HepG2 (cell line): ENCODE data around the gene KCTD19. TPM values are rescaled to one million over a fixed set of nuclear protein-coding genes. Genes with fewer than 3 reads are reported as not detected.

Source experiments
- AGO1 ChIP-seq: fragments of 200-400 bp; formaldehyde crosslinking; IDR thresholded peaks from 2 replicates; pipeline ENCODE4 v1.6.1; 2017; ENCODE audit warnings: mild to moderate bottlenecking, low read depth, low read length, moderate library complexity; ENCODE audit not compliant: poor library complexity, severe bottlenecking
- FOXO4 ChIP-seq: sonication (generic); formaldehyde crosslinking; conservative IDR thresholded peaks from 2 replicates; pipeline ENCODE4 v1.8.1; 2023; ENCODE audit warnings: missing genetic modification reagents
- HMG20B ChIP-seq: conservative IDR thresholded peaks from 2 replicates; pipeline ENCODE4 v1.6.1; 2016; ENCODE audit warnings: missing genetic modification reagents, missing compliant biosample characterization
- MED13 ChIP-seq: sonication (generic); formaldehyde crosslinking; IDR thresholded peaks from 2 replicates; pipeline ENCODE4 v1.5.0; 2020; ENCODE audit warnings: missing genetic modification reagents
- NAIF1 ChIP-seq: sonication (generic); formaldehyde crosslinking; IDR thresholded peaks from 2 replicates; pipeline ENCODE4 v1.5.0; 2020; ENCODE audit warnings: mild to moderate bottlenecking, missing genetic modification reagents, borderline replicate concordance
- NFAT5 ChIP-seq: sonication (generic); formaldehyde crosslinking; IDR thresholded peaks from 2 replicates; pipeline ENCODE4 v1.4.0; 2020; ENCODE audit warnings: missing genetic modification reagents
- SNAI1 ChIP-seq: sonication (generic); formaldehyde crosslinking; IDR thresholded peaks from 2 replicates; pipeline ENCODE4 v1.5.0; 2020; ENCODE audit warnings: mild to moderate bottlenecking, missing genetic modification reagents, borderline replicate concordance
- SNAPC2 ChIP-seq: sonication (generic); formaldehyde crosslinking; IDR thresholded peaks from 2 replicates; pipeline ENCODE4 v1.8.1; 2022; ENCODE audit warnings: mild to moderate bottlenecking, missing genetic modification reagents
- ZBTB25 ChIP-seq: IDR thresholded peaks from 2 replicates; pipeline ENCODE4 v1.6.1; 2018; ENCODE audit warnings: missing genetic modification reagents
- ZBTB46 ChIP-seq: sonication (generic); formaldehyde crosslinking; IDR thresholded peaks from 2 replicates; pipeline ENCODE4 v1.4.0; 2020; ENCODE audit warnings: mild to moderate bottlenecking, missing genetic modification reagents, borderline replicate concordance
- ZFP36L2 ChIP-seq: sonication (generic); formaldehyde crosslinking; IDR thresholded peaks from 2 replicates; pipeline ENCODE4 v1.4.0; 2020; ENCODE audit warnings: missing genetic modification reagents
- ZNF205 ChIP-seq: IDR thresholded peaks from 2 replicates; pipeline ENCODE4 v1.6.1; 2018; ENCODE audit warnings: missing biosample characterization, missing genetic modification reagents
- ZNF3 ChIP-seq: IDR thresholded peaks from 2 replicates; pipeline ENCODE4 v1.7.0; 2017; ENCODE audit warnings: inconsistent platforms
- ZNF350 ChIP-seq: sonication (generic); formaldehyde crosslinking; IDR thresholded peaks from 2 replicates; pipeline ENCODE4 v1.4.0; 2020; ENCODE audit warnings: mild to moderate bottlenecking, low read depth, missing genetic modification reagents, borderline replicate concordance
- ZNF510 ChIP-seq: sonication (generic); formaldehyde crosslinking; IDR thresholded peaks from 2 replicates; pipeline ENCODE4 v1.4.0; 2020; ENCODE audit warnings: low read depth, mild to moderate bottlenecking, missing genetic modification reagents
- ZNF660 ChIP-seq: sonication (generic); formaldehyde crosslinking; IDR thresholded peaks from 2 replicates; pipeline ENCODE4 v1.5.1; 2020; ENCODE audit warnings: mild to moderate bottlenecking, low read depth, missing genetic modification reagents, borderline replicate concordance
- ZNF710 ChIP-seq: sonication (generic); formaldehyde crosslinking; IDR thresholded peaks from 2 replicates; pipeline ENCODE4 v1.5.0; 2020; ENCODE audit warnings: mild to moderate bottlenecking, missing genetic modification reagents, borderline replicate concordance
- polyA plus RNA-seq, 8 experiments: library from polyadenylated mRNA; depleted of rRNA in 3 of 8; stranded (reverse) in 7 of 8; unstranded in 1 of 8; fragments of >200 nt; fragmentation: Illumina TruSeq in 4 of 8; extraction: Trizol in 4 of 8; gene quantifications; 2 replicates each; pipeline versions ENCODE4 v1.2.1 to v1.2.3, GENCODE V29; 2011 to 2016; ENCODE audit warnings: low read depth in 4 of 8, missing spikeins in 1 of 8, mixed read lengths in 1 of 8; ENCODE audit not compliant: insufficient read depth in 1 of 8
- total RNA-seq, 5 experiments: library from RNA; depleted of rRNA; stranded (reverse); fragments of >200 nt; fragmentation: Illumina TruSeq; extraction: Trizol; gene quantifications; 2 replicates each; pipeline ENCODE4 v1.2.3, GENCODE V29; 2016; ENCODE audit warnings: low read depth in 1 of 5

KCTD19 gene
- total and polyA plus RNA-seq, 2 of the 13 experiments (the other 11 are each of a cell fraction or from before 2014, with no cell fraction given) = not detected

GRCh38 chr16:67246081-67246755 lies 80.3 kb downstream of the KCTD19 start (continued):
- TF ChIP-seq NFAT5 = 0 out of 2 replicates have a peak, but pooled peaks have one; percentile 39
- TF ChIP-seq ZBTB25 = peak; percentile 80; the same call in 1 of the 2 replicates
- peak; percentile 74; the same call in 1 of the 2 replicates for TF ChIP-seq FOXO4 (CRISPR knock-in tag)
- no peak for TF ChIP-seq ZNF3 (CRISPR knock-in tag)
- TF ChIP-seq HMG20B (CRISPR knock-in tag) = peak; percentile 77
- peak; percentile 92 for TF ChIP-seq MED13 (CRISPR knock-in tag)
- peak; percentile 69 for TF ChIP-seq AGO1
- 0 out of 2 replicates have a peak, but pooled peaks have one; percentile 69 for TF ChIP-seq ZBTB46
- TF ChIP-seq ZNF510 (CRISPR knock-in tag) = no peak
- 0 out of 2 replicates have a peak, but pooled peaks have one; percentile 36 for TF ChIP-seq ZFP36L2
- peak; percentile 91; the same call in 1 of the 2 replicates for TF ChIP-seq NAIF1 (CRISPR knock-in tag)
- TF ChIP-seq ZNF710 (CRISPR knock-in tag) = peak; percentile 86
- peak; percentile 90 for TF ChIP-seq ZNF350 (CRISPR knock-in tag)
- no peak for TF ChIP-seq ZNF660 (CRISPR knock-in tag)
- peak; percentile 58 for TF ChIP-seq SNAPC2 (CRISPR knock-in tag)
- peak; percentile 94 for TF ChIP-seq SNAI1 (CRISPR knock-in tag)
- peak; percentile 92 for TF ChIP-seq ZNF205 (CRISPR knock-in tag)
